ENCODE measurements around the gene CXCL14. TPM values are rescaled to one million over a fixed set of nuclear protein-coding genes. Genes with fewer than 3 reads are reported as not detected.

Gene CXCL14
- total RNA-seq, 4 donors from 2014 or later, result 0.15 to 23.2 (median 3.8) TPM

GRCh38 chr5:135623186-135623715 is 44.5 kb upstream of the CXCL14 start:
- WGBS, 2 donors (ENCODE audit: low coverage in 1 of 2), result 50 to 69% methylated on average over 1 to 2 of the region's 2 CpGs
- Histone ChIP-seq H3K4me3 (no peak overlapping the region), H3K4me1 (no peaks in the 10 kb centered on the region), H3K9me3 (peaks cover 0 to 25% (median 0%) of the 10 kb centered on the region in 3 donors), H3K36me3 (no peaks in the 10 kb centered on the region), H3K27me3 (no peaks in the 10 kb centered on the region), H3K27ac (no peak overlapping the region)
- ATAC-seq, result no peak
- TF ChIP-seq POLR2A (IDR thresholded peaks at IDR 0.05) (no peak), POLR2AphosphoS5 (IDR thresholded peaks at IDR 0.05) (no peak), EP300 (IDR thresholded peaks at IDR 0.05) (no peak)
- TF ChIP-seq, protein P1, sequence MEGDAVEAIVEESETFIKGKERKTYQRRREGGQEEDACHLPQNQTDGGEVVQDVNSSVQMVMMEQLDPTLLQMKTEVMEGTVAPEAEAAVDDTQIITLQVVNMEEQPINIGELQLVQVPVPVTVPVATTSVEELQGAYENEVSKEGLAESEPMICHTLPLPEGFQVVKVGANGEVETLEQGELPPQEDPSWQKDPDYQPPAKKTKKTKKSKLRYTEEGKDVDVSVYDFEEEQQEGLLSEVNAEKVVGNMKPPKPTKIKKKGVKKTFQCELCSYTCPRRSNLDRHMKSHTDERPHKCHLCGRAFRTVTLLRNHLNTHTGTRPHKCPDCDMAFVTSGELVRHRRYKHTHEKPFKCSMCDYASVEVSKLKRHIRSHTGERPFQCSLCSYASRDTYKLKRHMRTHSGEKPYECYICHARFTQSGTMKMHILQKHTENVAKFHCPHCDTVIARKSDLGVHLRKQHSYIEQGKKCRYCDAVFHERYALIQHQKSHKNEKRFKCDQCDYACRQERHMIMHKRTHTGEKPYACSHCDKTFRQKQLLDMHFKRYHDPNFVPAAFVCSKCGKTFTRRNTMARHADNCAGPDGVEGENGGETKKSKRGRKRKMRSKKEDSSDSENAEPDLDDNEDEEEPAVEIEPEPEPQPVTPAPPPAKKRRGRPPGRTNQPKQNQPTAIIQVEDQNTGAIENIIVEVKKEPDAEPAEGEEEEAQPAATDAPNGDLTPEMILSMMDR (IDR thresholded peaks at IDR 0.05), result no peak

- 75 to 80% methylated on average over 1 to 4 of the region's 4 CpGs for WGBS, 2 donors (ENCODE audit: low coverage in 1 of 2)
- H3K4me3 ChIP-seq, result no peak overlapping the region
- TF ChIP-seq, protein P1 (IDR thresholded peaks at IDR 0.05), result no peak
- no peak for TF ChIP-seq POLR2A (IDR thresholded peaks at IDR 0.05)
- TF ChIP-seq EP300 (IDR thresholded peaks at IDR 0.05), result no peak
- TF ChIP-seq POLR2AphosphoS5 (IDR thresholded peaks at IDR 0.05), result no peak
- peaks cover 0 to 30% (median 0%) of the 10 kb centered on the region in 3 donors for H3K9me3 ChIP-seq
- no peaks in the 10 kb centered on the region for H3K36me3 ChIP-seq
- no peaks in the 10 kb centered on the region for H3K4me1 ChIP-seq
- no peak overlapping the region for H3K27ac ChIP-seq
- H3K27me3 ChIP-seq, result peaks cover 5% of the 10 kb centered on the region
- ATAC-seq, result no peak
These were observed 36.9 kb upstream of the CXCL14 start for GRCh38 chr5:135615581-135616260.

DNA sequence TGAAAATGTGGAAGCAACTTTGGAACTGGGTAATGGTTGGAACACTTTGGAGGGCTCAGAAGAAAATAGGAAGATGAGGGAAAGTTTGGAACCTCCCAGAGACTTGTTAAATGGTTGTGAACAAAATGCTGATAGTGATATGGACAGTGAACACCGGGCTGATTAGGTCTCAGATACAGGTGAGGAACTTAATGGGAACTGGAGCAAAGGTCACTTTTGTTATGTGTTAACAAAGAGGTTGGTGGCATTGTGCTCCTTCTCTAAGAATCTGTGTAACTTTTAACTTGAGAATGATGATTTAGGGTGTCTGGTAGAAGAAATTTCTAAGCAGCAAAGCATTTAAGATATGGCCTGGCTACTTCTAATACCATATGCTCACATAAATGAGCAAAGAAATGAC is 36.4 kb upstream of the CXCL14 start:
- WGBS, 2 donors (ENCODE audit: low coverage in 1 of 2), result 62 to 90% methylated on average over 1 of the region's 1 CpG

DNA sequence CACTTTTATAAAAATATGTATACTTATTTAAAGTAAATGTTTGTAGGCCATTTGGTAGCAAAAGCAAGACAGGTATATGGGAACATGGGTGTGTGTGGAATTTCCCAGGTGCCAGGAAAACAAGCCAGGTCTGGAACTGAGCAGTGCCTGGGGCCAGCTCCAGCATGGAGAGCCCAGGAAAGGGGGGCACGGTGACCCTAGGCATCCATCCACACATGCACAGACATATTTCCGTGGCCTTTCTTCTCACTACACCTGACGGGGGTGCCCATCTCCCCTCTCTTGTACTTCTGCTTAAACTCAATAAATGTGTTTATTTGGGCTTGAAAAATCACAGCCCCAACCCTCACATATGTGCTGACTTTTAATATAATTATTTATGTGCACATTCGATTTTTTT is 31.2 kb upstream of the CXCL14 start:
- ATAC-seq, result no peak
- Histone ChIP-seq H3K27ac (no peak overlapping the region), H3K4me1 (no peaks in the 10 kb centered on the region), H3K27me3 (no peaks in the 10 kb centered on the region), H3K4me3 (no peak overlapping the region), H3K9me3 (no peaks in the 10 kb centered on the region), H3K36me3 (no peaks in the 10 kb centered on the region)
- 49 to 60% methylated on average over 4 of the region's 4 CpGs for WGBS, 2 donors (ENCODE audit: low coverage in 1 of 2)
- TF ChIP-seq POLR2AphosphoS5 (IDR thresholded peaks at IDR 0.05), result no peak

More for the DNA sequence above, 36.4 kb upstream of the CXCL14 start:
- TF ChIP-seq POLR2A (IDR thresholded peaks at IDR 0.05), result no peak
- TF ChIP-seq, protein P1 (IDR thresholded peaks at IDR 0.05), result no peak
- TF ChIP-seq POLR2AphosphoS5 (IDR thresholded peaks at IDR 0.05), result no peak
- no peak for TF ChIP-seq EP300 (IDR thresholded peaks at IDR 0.05)
- peaks cover 0 to 24% (median 0%) of the 10 kb centered on the region in 3 donors for H3K9me3 ChIP-seq
- H3K4me3 ChIP-seq, result no peak overlapping the region
- ATAC-seq, result no peak
- H3K27ac ChIP-seq, result no peak overlapping the region
- H3K36me3 ChIP-seq, result no peaks in the 10 kb centered on the region
- no peaks in the 10 kb centered on the region for H3K4me1 ChIP-seq
- H3K27me3 ChIP-seq, result peaks cover 5% of the 10 kb centered on the region

DNA sequence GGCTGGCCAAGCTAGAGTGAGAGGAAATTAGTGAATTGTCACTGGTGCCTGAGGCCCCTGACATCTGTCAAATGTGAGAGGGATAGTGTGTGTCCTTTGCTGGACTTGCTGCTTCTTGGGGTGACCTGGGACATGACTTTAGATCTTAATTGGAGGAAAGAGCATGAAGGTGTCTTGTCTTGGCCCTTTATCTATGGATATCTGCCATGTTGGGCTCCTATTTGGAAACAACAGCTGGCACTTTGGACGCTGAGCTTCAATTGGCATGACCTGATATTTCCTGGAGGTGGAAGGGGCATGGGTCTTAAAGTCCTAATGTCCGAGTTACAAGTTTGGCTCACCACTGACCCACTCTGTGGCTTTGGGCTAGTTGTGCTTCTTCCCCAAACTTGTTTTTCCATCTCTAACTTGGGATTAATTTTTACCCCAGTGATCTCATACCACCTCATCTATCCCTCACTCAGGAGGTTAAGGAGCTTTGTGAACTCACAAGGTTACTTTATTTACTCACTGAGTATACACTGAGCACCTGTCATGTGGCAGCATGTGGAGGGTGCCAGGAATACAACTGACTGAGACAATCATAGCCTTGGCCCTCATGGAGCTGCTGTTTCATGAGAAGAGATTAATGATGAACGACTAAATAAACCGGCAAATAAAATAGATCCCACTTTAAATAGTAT is 30.1 kb upstream of the CXCL14 start:
- H3K9me3 ChIP-seq, result no peaks in the 10 kb centered on the region
- H3K36me3 ChIP-seq, result no peaks in the 10 kb centered on the region
- H3K4me3 ChIP-seq, result no peak overlapping the region
- no peaks in the 10 kb centered on the region for H3K27me3 ChIP-seq
- WGBS, 2 donors (ENCODE audit: low coverage in 1 of 2), result 75 to 100% methylated on average over 2 to 3 of the region's 4 CpGs
- TF ChIP-seq POLR2AphosphoS5 (IDR thresholded peaks at IDR 0.05), result no peak
- no peak for TF ChIP-seq EP300 (IDR thresholded peaks at IDR 0.05)
- TF ChIP-seq POLR2A (IDR thresholded peaks at IDR 0.05), result no peak
- TF ChIP-seq, protein P1 (IDR thresholded peaks at IDR 0.05), result no peak
- ATAC-seq, result no peak
- no peak overlapping the region for H3K27ac ChIP-seq
- no peaks in the 10 kb centered on the region for H3K4me1 ChIP-seq
